GM19395 (cell line): ENCODE results near the gene LANCL3.
A peak's percentile ranks its signal among the peaks of the same experiment; 100 is the strongest.
"Not testable (repeated sequence)": the region's sequence is repeated elsewhere in the genome, so short reads cannot be mapped to it uniquely, and the experiment has no call there.

Experiments used
- ATAC-seq: cut with Tn5 transposase; IDR thresholded peaks from one replicate; pipeline ENCODE4 v1.9.1; 2021; ENCODE audit warnings: mild to moderate bottlenecking, moderate library complexity; ENCODE audit not compliant: unreplicated experiment

LANCL3 gene

GRCh38 chrX:37571426-37572107 is at the start of gene LANCL3:
Gene LANCL3, plus strand, starts transcription at chrX:37571661. Its CDS starts 210 bp downstream, at chrX:37571871.
- ATAC-seq, result not testable (repeated sequence)

- ATAC-seq, result not testable (repeated sequence)
Observed at GRCh38 chrX:37523673-37524072, 47.8 kb upstream of the LANCL3 start.

GRCh38 chrX:37541991-37542390 is 29.5 kb upstream of the LANCL3 start:
- ATAC-seq, result no peak

GRCh38 chrX:37542791-37543190 is 28.7 kb upstream of the LANCL3 start:
- ATAC-seq, result no peak

- no peak for ATAC-seq
Observed at GRCh38 chrX:37543324-37543723, 28.1 kb upstream of the LANCL3 start.

- ATAC-seq, result not testable (repeated sequence)
Observed at GRCh38 chrX:37544531-37544930, 26.9 kb upstream of the LANCL3 start.

- ATAC-seq, result no peak
Observed at GRCh38 chrX:37545066-37545465, 26.4 kb upstream of the LANCL3 start.

GRCh38 chrX:37549619-37550018 is 21.8 kb upstream of the LANCL3 start:
- ATAC-seq, result not testable (repeated sequence)

GRCh38 chrX:37553476-37553875 is 18.0 kb upstream of the LANCL3 start:
- ATAC-seq, result no peak

GRCh38 chrX:37565254-37565653 is 6.2 kb upstream of the LANCL3 start:
- not testable (repeated sequence) for ATAC-seq

GRCh38 chrX:37570349-37570748 is 1.1 kb upstream of the LANCL3 start:
- ATAC-seq, result not testable (repeated sequence)

GRCh38 chrX:37572108-37572587 is 687 bp downstream of the LANCL3 start:
- ATAC-seq, result not testable (repeated sequence)

- ATAC-seq, result not testable (repeated sequence)
Observed at GRCh38 chrX:37573121-37573520, 1.7 kb downstream of the LANCL3 start.

- ATAC-seq, result no peak
Observed at GRCh38 chrX:37578045-37578444, 6.6 kb downstream of the LANCL3 start.

GRCh38 chrX:37580080-37580479 is 8.6 kb downstream of the LANCL3 start:
- no peak for ATAC-seq

GRCh38 chrX:37587337-37587736 is 15.9 kb downstream of the LANCL3 start:
- ATAC-seq, result not testable (repeated sequence)

GRCh38 chrX:37590047-37590446 is 18.6 kb downstream of the LANCL3 start:
- ATAC-seq, result no peak

GRCh38 chrX:37594755-37595382 is 23.4 kb downstream of the LANCL3 start:
- no peak for ATAC-seq

GRCh38 chrX:37599729-37600128 is 28.3 kb downstream of the LANCL3 start:
- ATAC-seq, result no peak

- peak; percentile 53 for ATAC-seq
Observed at GRCh38 chrX:37603938-37604409, 32.5 kb downstream of the LANCL3 start.

GRCh38 chrX:37607243-37607642 is 35.8 kb downstream of the LANCL3 start:
- ATAC-seq, result no peak

- ATAC-seq, result no peak
Observed at GRCh38 chrX:37608156-37608555, 36.7 kb downstream of the LANCL3 start.
